ENCODE data around the gene TRAM2. TPM values are rescaled to one million over a fixed set of nuclear protein-coding genes. Genes with fewer than 3 reads are reported as not detected.

The TRAM2 gene
- total and polyA plus RNA-seq, 2 of the 13 experiments (the other 11 are each of a cell fraction or from before 2014, with no cell fraction given), result 49.1 to 72.5 TPM

DNA sequence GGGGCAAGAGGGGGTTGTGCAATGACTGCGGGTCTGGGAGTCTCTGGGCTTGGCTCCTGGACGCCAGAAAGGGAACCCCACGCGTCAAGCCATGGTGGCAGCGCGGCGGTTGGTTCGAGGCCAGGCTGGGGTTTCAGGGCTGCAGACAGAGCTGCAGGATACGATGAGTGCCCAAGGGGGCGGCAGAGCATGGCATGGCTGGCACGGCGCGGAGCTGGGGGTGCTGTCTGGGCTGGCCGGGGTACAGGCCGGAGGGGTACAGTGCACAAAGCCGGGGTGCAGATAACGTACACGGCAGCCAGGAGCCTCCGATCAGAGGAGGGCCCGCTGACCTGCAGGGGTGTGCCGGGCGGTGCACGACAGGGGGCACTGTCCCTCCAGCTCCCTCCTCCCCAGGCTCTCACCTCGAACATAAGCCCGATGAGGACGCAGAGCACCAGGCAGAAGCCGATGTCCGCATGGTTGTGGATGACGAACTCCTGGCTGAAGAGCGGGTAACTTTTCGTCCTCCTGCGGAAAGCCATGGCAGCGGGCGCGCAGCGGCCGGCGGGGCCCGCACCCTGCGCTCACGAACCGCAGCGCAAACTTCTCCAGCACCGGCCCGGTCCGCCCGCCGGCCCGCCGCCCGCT lies 353 bp downstream of the TRAM2 start (continued):
- TF ChIP-seq FIP1L1 (IDR thresholded peaks at IDR 0.05; ENCODE audit: borderline replicate concordance, insufficient read depth, low read depth, low read length) (no peak), NCOR1 (IDR thresholded peaks at IDR 0.05; ENCODE audit: borderline replicate concordance, low read length) (no peak), ZNF839 (CRISPR knock-in tag; IDR thresholded peaks at IDR 0.05; ENCODE audit: borderline replicate concordance) (peak; percentile 82; the same call in 1 of the 2 replicates), ZNF605 (CRISPR knock-in tag; IDR thresholded peaks at IDR 0.05) (no peak; the same call in 1 of the 2 replicates), EEA1 (CRISPR knock-in tag; IDR thresholded peaks at IDR 0.05; ENCODE audit: borderline replicate concordance) (peak; percentile 49; the same call in 1 of the 2 replicates), GABPB1 (CRISPR knock-in tag; IDR thresholded peaks at IDR 0.05) (peak; percentile 62; the same call in 1 of the 2 replicates), SMAD1 (CRISPR knock-in tag; IDR thresholded peaks at IDR 0.05; ENCODE audit: borderline replicate concordance, low read depth) (no peak), TEAD3 (CRISPR knock-in tag; optimal IDR thresholded peaks at IDR 0.05; ENCODE audit: borderline replicate concordance) (peak; percentile 48), MTF2 (CRISPR knock-in tag; IDR thresholded peaks at IDR 0.05; ENCODE audit: borderline replicate concordance) (no peak), ARNT2 (CRISPR knock-in tag; IDR thresholded peaks at IDR 0.05; ENCODE audit: low read depth) (peak; percentile 68; the same call in 1 of the 2 replicates), ZNF761 (CRISPR knock-in tag; conservative IDR thresholded peaks at IDR 0.05) (peak; percentile 95), ZNF12 (CRISPR knock-in tag; IDR thresholded peaks at IDR 0.05) (peak; percentile 51; the same call in 1 of the 2 replicates), HHEX (CRISPR knock-in tag; IDR thresholded peaks at IDR 0.05) (no peak), BRCA1 (CRISPR knock-in tag; IDR thresholded peaks at IDR 0.05) (no peak; the same call in 1 of the 2 replicates), TSC22D2 (CRISPR knock-in tag; IDR thresholded peaks at IDR 0.05; ENCODE audit: borderline replicate concordance) (peak; percentile 76; the same call in 1 of the 2 replicates), ZBTB21 (CRISPR knock-in tag; IDR thresholded peaks at IDR 0.05) (no peak), HNF4G (IDR thresholded peaks at IDR 0.05; ENCODE audit: borderline replicate concordance, low read depth, low read length) (no peak), HNF4G (CRISPR knock-in tag; IDR thresholded peaks at IDR 0.05; ENCODE audit: borderline replicate concordance, low read depth) (no peak; the same call in 1 of the 2 replicates), ZNF709 (CRISPR knock-in tag; IDR thresholded peaks at IDR 0.05) (no peak), NCOA1 (CRISPR knock-in tag; IDR thresholded peaks at IDR 0.05) (no peak), EED (CRISPR knock-in tag; IDR thresholded peaks at IDR 0.05) (peak; percentile 82), ZNF337 (CRISPR knock-in tag; IDR thresholded peaks at IDR 0.05; ENCODE audit: borderline replicate concordance, low read depth) (no peak)
- TF ChIP-seq, protein P1, sequence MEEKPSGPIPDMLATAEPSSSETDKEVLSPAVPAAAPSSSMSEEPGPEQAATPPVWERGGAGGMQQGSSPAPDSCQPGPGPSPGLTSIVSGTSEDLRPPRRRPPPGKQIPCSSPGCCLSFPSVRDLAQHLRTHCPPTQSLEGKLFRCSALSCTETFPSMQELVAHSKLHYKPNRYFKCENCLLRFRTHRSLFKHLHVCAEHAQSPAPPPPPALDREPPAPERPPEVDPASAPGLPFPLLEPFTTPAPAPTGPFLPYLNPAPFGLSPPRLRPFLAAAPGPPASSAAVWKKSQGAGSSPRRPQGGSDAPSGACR (CRISPR knock-in tag; IDR thresholded peaks at IDR 0.05), result no peak; the same call in none of the 2 replicates
- TF ChIP-seq, protein P2, sequence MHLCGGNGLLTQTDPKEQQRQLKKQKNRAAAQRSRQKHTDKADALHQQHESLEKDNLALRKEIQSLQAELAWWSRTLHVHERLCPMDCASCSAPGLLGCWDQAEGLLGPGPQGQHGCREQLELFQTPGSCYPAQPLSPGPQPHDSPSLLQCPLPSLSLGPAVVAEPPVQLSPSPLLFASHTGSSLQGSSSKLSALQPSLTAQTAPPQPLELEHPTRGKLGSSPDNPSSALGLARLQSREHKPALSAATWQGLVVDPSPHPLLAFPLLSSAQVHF (CRISPR knock-in tag; IDR thresholded peaks at IDR 0.05), result no peak
- TF ChIP-seq, protein P3, sequence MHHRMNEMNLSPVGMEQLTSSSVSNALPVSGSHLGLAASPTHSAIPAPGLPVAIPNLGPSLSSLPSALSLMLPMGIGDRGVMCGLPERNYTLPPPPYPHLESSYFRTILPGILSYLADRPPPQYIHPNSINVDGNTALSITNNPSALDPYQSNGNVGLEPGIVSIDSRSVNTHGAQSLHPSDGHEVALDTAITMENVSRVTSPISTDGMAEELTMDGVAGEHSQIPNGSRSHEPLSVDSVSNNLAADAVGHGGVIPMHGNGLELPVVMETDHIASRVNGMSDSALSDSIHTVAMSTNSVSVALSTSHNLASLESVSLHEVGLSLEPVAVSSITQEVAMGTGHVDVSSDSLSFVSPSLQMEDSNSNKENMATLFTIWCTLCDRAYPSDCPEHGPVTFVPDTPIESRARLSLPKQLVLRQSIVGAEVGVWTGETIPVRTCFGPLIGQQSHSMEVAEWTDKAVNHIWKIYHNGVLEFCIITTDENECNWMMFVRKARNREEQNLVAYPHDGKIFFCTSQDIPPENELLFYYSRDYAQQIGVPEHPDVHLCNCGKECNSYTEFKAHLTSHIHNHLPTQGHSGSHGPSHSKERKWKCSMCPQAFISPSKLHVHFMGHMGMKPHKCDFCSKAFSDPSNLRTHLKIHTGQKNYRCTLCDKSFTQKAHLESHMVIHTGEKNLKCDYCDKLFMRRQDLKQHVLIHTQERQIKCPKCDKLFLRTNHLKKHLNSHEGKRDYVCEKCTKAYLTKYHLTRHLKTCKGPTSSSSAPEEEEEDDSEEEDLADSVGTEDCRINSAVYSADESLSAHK (CRISPR knock-in tag; IDR thresholded peaks at IDR 0.05; ENCODE audit: borderline replicate concordance), result no peak

Data from HepG2 (cell line).